ENCODE results near the gene KIF5A.
"Not testable (repeated sequence)": the region's sequence is repeated elsewhere in the genome, so short reads cannot be mapped to it uniquely, and the experiment has no call there.

KIF5A gene

DNA sequence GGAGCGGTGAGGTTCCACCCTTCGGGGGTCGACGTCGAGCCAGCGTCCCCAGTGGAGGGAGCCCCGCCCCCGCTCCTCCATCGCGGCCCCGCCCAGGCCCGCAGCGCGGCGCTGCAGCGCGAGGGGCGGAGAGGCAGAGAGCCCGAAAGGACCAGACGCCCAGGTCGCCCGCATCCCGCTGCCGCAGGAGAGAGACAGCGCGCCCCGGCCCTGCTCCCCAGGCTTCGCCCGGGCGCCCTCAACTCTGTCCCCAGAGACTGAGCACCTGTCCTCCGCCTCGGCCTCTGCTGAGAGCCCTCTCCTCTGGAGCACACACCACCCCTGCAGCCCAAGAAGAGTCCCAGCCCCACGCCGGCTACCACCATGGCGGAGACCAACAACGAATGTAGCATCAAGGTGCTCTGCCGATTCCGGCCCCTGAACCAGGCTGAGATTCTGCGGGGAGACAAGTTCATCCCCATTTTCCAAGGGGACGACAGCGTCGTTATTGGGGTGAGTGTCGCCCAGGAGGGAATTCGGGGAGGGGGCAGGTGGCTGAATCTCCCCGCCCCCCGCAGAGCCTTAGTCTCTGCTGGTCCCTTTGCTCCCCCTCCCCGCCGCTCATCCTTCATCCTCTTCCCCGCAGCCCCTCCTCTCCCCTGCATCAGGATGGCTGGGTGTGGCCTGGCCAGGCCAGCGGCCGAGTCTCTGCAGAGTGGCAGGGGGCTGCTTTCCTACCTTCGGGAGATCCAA, at the start of gene KIF5A:
Gene KIF5A, plus strand, starts transcription at position 136 of the 732 bp plus-strand sequence. Its CDS starts 228 bp downstream, at position 364.
- DNase-seq (ENCODE audit: low spot score), result peak; percentile 72

DNA sequence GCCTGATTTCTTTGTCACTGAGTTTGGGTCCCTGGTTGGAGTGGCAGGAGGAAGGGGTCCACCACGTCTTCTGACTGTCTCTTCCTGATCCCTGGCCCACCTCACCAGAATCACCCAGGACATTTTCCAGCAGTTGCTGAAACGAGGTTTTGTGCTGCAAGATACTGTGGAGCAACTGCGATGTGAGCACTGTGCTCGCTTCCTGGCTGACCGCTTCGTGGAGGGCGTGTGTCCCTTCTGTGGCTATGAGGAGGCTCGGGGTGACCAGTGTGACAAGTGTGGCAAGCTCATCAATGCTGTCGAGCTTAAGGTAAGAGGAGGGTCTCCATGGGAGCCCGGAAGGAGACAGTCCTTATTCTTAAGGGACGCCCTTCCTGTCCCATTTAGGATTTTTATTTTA, 49.6 kb upstream of the KIF5A start:
- DNase-seq (ENCODE audit: low spot score), result no peak

DNA sequence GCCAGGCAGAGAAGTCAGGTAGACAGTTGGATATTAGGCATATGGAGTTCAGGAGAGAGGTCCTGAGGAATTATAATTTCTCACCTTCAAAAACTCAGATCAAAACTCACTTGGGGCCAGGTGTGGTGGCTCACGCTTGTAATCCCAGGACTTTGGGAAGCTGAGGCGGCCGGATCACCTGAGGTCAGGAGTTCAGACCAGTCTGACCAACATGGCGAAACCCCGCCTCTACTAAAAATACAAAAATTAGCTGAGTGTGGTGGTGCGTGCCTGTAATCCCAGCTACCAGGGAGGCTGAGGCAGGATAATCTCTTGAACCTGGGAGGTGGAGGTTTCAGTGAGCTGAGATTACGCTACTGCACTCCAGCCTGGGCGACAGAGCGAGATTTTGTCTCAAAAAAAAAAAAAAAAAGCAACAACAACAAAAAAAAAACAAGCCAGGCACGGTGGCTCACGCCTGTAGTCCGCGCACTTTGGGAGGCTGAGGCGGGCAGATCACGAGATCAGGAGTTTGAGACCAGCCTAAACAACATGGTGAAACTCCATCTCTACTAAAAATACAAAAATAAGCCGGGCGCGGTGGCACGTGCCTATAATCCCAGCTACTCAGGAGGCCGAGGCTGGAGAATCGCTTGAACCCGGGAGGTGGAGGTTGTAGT, 47.4 kb upstream of the KIF5A start:
- not testable (repeated sequence) for DNase-seq (ENCODE audit: low spot score)

DNA sequence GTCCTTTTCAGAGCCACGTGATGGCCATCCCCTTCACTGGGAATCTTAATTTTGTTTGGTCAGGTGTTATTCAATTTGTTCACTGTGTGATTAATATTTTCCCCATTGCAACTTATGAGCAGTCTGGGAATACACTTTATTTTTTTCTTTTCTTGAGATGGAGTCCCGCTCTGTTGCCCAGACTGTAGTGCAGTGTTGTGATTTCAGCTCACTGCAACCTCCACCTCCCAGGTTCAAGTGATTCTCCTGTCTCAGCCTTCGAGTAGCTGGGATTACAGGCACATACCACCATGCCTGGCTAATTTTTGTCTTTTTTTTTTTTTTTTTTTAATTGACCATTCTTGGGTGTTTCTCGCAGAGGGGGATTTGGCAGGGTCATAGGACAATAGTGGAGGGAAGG, 43.3 kb upstream of the KIF5A start:
- not testable (repeated sequence) for DNase-seq (ENCODE audit: low spot score)

GRCh38 chr12:57507796-57508195, 42.0 kb upstream of the KIF5A start:
- not testable (repeated sequence) for DNase-seq (ENCODE audit: low spot score)

GRCh38 chr12:57511161-57511560, 38.7 kb upstream of the KIF5A start:
- no peak for DNase-seq (ENCODE audit: low spot score)

DNA sequence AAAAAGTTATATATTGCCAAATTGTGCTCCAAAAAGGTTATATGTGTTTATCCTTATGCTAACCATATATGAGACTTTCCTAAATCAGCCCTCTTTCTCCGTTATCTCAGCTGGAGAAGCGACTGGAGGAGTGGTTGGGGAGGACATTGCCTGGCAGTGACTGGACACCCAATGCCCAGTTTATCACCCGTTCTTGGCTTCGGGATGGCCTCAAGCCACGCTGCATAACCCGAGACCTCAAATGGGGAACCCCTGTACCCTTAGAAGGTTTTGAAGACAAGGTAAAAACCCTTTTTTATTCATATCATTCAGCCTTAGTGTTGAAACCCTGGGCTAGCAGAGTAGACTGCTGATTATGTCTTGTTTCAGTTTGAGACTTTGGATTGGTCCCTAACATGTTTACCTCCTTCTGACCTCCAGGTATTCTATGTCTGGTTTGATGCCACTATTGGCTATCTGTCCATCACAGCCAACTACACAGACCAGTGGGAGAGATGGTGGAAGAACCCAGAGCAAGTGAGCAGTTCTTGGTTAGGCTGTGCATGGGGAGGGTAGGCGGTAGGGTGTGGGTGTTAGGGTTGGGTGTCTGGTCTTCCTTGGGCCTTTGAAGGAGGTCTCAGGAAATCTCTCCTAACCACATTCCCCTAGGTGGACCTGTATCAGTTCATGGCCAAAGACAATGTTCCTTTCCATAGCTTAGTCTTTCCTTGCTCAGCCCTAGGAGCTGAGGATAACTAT, 38.1 kb upstream of the KIF5A start:
- no peak for DNase-seq (ENCODE audit: low spot score)

- DNase-seq (ENCODE audit: low spot score), result no peak
These were observed 37.2 kb upstream of the KIF5A start for GRCh38 chr12:57512665-57513064.

- no peak for DNase-seq (ENCODE audit: low spot score)
These were observed 36.6 kb upstream of the KIF5A start for GRCh38 chr12:57513266-57513665.

DNA sequence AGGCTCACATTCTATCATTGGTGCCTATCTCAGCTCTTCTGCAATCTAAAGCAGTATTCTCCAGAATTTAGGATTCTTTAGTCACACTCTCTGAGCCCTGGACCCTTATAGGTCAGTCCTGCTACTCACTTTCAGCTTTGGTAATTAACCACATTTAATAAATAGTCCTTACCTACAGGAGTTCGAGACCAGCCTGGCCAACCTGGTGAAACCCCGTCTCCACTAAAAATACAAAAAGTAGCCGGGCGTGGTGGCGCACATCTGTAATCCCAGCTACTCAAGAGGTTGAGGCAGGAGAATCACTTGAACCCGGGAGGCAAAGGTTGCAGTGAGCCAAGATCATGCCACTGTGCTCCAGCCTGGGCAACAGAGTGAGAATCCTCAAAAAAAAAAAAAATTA, 36.2 kb upstream of the KIF5A start:
- not testable (repeated sequence) for DNase-seq (ENCODE audit: low spot score)

DNA sequence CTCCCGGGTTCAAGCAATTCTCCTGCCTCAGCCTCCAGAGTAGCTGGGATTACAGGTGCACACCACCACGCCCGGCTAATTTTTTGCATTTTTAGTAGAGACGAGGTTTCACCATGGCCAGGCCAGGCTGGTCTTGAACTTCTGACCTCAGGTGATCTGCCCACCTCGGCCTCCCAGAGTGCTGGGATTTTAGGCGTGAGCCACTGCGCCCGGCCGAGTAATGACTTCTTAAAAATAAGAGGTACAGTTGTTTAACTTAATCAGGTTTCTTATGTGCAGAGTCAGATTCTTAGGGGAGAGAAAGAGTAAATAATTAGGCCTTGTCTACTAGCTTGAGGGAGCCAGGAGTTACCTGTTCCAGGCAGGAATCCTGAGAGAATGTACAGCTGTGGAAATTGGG, 35.6 kb upstream of the KIF5A start:
- DNase-seq (ENCODE audit: low spot score), result not testable (repeated sequence)

GRCh38 chr12:57514720-57515407, 35.0 kb upstream of the KIF5A start:
- DNase-seq (ENCODE audit: low spot score), result no peak

- DNase-seq (ENCODE audit: low spot score), result no peak
These were observed 34.4 kb upstream of the KIF5A start for GRCh38 chr12:57515408-57515933.

- DNase-seq (ENCODE audit: low spot score), result no peak
These were observed 33.8 kb upstream of the KIF5A start for GRCh38 chr12:57515934-57516541.

DNA sequence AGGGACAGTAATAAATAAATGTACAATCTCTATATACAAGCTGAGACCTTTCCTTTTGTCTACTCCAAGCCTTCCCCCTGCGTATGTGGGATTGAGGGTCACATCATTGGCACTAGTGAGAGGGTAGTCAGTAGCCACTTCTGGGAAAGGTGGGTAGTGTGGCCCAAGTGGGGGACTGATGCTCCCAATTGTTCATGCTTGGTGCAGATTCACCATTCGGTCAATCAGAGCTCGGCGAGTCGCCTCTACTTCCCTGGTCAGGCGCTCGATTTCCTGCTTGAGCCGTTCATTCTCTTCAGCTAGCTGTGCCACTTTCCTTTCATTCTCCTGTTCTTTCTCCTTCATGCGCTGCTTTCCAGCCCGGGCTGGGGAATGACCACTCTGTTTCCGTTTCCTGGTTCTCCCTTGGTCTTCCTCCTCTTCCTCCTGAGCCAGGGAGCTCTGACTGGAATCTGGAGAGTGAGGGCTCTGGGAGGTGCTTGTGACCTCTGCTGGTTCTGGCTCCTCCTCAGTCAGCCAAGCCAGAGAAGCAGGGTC, 33.2 kb upstream of the KIF5A start:
- DNase-seq (ENCODE audit: low spot score), result no peak

- DNase-seq (ENCODE audit: low spot score), result no peak
These were observed 32.7 kb upstream of the KIF5A start for GRCh38 chr12:57517187-57517586.

GRCh38 chr12:57517718-57518117, 32.1 kb upstream of the KIF5A start:
- DNase-seq (ENCODE audit: low spot score), result not testable (repeated sequence)

DNA sequence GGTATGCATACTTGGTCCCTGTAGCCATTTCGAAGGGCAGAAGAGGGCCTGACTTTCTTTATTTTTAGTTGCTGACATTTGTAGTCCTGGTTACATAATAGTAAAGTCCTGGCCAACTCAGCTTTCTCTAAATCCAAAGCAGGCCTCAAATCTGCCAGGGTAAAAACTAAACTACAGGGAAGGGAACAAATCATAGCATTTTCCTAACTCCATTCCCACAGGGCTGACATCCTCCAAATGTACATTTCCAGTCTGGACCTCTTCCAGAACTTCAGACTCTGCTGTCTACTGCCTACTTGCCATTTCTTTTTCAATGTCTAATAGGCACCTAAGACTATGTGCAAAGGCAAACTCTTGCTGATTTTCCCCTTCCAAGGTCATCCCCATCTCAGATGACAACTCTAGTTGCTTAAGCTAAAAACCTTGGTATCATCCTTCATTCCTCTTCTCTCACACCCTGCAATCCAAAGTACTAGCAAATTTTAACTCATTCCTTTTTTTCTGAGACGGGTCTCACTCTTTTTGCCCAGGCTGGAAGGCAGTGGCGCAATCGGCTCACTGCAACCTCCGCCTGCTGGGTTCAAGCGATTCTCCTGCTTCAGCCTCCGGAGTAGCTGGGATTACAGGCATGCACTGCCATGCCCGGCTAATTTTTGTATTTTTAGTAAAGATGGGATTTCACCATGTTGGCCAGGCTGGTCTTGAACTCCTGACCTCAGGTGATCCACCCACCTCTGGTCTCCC, 31.5 kb upstream of the KIF5A start:
- no peak for DNase-seq (ENCODE audit: low spot score)

DNA sequence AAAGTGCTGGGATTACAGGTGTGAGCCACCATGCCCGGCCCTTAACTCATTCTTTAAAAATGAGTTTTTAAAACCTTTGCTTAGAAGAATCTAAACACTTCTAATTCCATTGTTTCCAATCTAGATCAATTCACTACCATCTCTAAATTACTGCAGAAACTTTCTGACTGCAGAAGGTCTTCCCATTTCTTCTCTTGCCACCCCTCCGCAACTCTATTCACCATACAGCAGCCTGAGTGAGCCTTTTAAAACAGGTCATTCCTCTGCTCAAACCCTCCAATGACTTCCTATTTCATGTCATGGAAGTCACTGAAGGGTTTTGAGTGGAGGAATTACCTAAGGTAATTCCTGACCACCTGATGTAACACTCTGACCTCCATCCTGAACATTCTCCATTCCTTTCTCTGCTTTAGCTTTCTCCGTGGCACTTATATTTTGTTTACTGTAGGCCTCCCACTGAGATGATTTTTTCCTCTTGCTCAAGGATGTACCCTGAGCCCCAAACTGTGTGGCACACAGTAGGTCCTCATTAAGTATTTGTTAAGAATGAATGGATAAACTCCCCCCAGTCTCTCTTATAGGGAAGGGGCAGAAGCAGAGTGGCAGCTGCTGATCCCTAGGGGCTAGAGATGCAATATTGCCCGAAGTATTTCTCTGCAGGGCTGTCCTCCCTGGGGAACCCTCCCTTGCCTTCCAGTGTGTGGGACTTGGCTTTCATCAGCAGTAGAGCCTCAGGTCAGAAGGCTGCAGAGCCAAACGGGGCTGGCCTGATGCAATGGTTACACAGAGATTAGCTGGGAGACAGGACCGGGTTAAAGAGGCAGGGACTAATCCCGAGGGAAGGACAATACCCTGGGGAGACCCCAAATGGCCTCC, 30.7 kb upstream of the KIF5A start:
- DNase-seq (ENCODE audit: low spot score), result peak; percentile 82

- DNase-seq (ENCODE audit: low spot score), result no peak
These were observed 30.1 kb upstream of the KIF5A start for GRCh38 chr12:57519796-57520052.
